Neural cell (in vitro differentiated cells): ENCODE measurements around the gene SYNC. TPM values are rescaled to one million over a fixed set of nuclear protein-coding genes. Genes with fewer than 3 reads are reported as not detected.

ENCODE experiments used
- H2AFZ ChIP-seq: fragments of 200-600, 300-800 bp; sonication (generic), shearing (Covaris generic); 2 replicates; pipeline ENCODE4 v1.6.0; 2014; ENCODE audit warnings: low read depth, mild to moderate bottlenecking, antibody characterized with exemption, low read length, moderate library complexity
- H3F3A ChIP-seq: fragments of 200-600 bp; shearing (Covaris generic); 2 replicates; pipeline ENCODE4 v1.6.1; 2016; ENCODE audit warnings: mild to moderate bottlenecking, moderate library complexity, mixed read lengths, antibody characterized with exemption, low read length; ENCODE audit not compliant: insufficient read depth, poor library complexity, severe bottlenecking
- H3K27ac ChIP-seq: fragments of 200-600, 300-800 bp; sonication (generic), shearing (Covaris generic); 2 replicates; pipeline ENCODE4 v1.5.1; 2014; ENCODE audit warnings: mild to moderate bottlenecking, low read length, moderate library complexity
- H3K27me3 ChIP-seq: fragments of 300-800, 200-600 bp; sonication (generic), shearing (Covaris generic); 2 replicates; pipeline ENCODE4 v1.6.0; 2014; ENCODE audit warnings: mild to moderate bottlenecking, low read depth, low read length, moderate library complexity; ENCODE audit not compliant: insufficient read depth
- H3K36me3 ChIP-seq: fragments of 300-800, 200-600 bp; sonication (generic), shearing (Covaris generic); 2 replicates; pipeline ENCODE4 v1.5.1; 2014; ENCODE audit warnings: mild to moderate bottlenecking, antibody characterized with exemption, low read length, moderate library complexity; ENCODE audit not compliant: insufficient read depth
- H3K4me2 ChIP-seq: fragments of 300-800, 200-600 bp; sonication (generic), shearing (Covaris generic); 2 replicates; pipeline ENCODE4 v1.6.0; 2014; ENCODE audit warnings: mild to moderate bottlenecking, low read length
- H3K4me3 ChIP-seq: fragments of 300-800, 200-600 bp; sonication (generic), shearing (Covaris generic); 2 replicates; pipeline ENCODE4 v1.5.1; 2014; ENCODE audit warnings: mild to moderate bottlenecking, low read length, moderate library complexity
- H3K79me2 ChIP-seq: fragments of 200-600 bp; shearing (Covaris generic); replicated peaks from 2 replicates; pipeline ENCODE4 v1.6.0; 2014; ENCODE audit warnings: mild to moderate bottlenecking, low read length, moderate library complexity; ENCODE audit not compliant: insufficient read depth
- H3K9ac ChIP-seq: fragments of 300-800, 200-600 bp; sonication (generic), shearing (Covaris generic); 2 replicates; pipeline ENCODE4 v1.6.1; 2016; ENCODE audit warnings: mild to moderate bottlenecking, low read length, mixed read lengths
- H3K9me2 ChIP-seq: fragments of 200-600 bp; shearing (Covaris generic); 2 replicates; pipeline ENCODE4 v1.6.1; 2016; ENCODE audit warnings: mild to moderate bottlenecking, low read length, mixed read lengths; ENCODE audit not compliant: insufficient read depth
- H3K9me3 ChIP-seq: fragments of 200-600, 300-800 bp; sonication (generic), shearing (Covaris generic); 2 replicates; pipeline ENCODE4 v1.6.1; 2016; ENCODE audit warnings: mild to moderate bottlenecking, mixed run types, low read length, moderate library complexity, mixed read lengths
- H4K20me1 ChIP-seq: fragments of 200-600 bp; shearing (Covaris generic); 2 replicates; pipeline ENCODE4 v1.6.1; 2016; ENCODE audit warnings: mild to moderate bottlenecking, mixed run types; ENCODE audit not compliant: insufficient read depth
- EP300 ChIP-seq: fragments of 450-650 bp; conservative IDR thresholded peaks from 2 replicates; pipeline ENCODE4 v1.6.1; 2014; ENCODE audit warnings: antibody characterized with exemption, mild to moderate bottlenecking, moderate library complexity; ENCODE audit not compliant: poor library complexity, severe bottlenecking
- EZH2 ChIP-seq: fragments of 200-600, 300-800 bp; shearing (Covaris generic), sonication (generic); IDR thresholded peaks from 2 replicates; pipeline ENCODE4 v1.6.1; 2014; ENCODE audit warnings: antibody characterized with exemption, low read length, borderline replicate concordance, mild to moderate bottlenecking; ENCODE audit not compliant: insufficient read depth, poor library complexity, severe bottlenecking
- MXI1 ChIP-seq: fragments of 450-650 bp; conservative IDR thresholded peaks from 2 replicates; pipeline ENCODE4 v1.6.1; 2014; ENCODE audit warnings: antibody characterized with exemption, mild to moderate bottlenecking; ENCODE audit not compliant: poor library complexity, severe bottlenecking
- POLR2AphosphoS5 ChIP-seq: IDR thresholded peaks from 2 replicates; pipeline ENCODE4 v1.6.1; 2012
- RAD21 ChIP-seq: fragments of 450-650 bp; conservative IDR thresholded peaks from 2 replicates; pipeline ENCODE4 v1.6.1; 2014; ENCODE audit warnings: antibody characterized with exemption, mild to moderate bottlenecking, moderate library complexity
- SMC3 ChIP-seq: fragments of 450-650 bp; conservative IDR thresholded peaks from 2 replicates; pipeline ENCODE4 v1.6.1; 2014; ENCODE audit warnings: antibody characterized with exemption, mild to moderate bottlenecking, moderate library complexity; ENCODE audit not compliant: poor library complexity
- TAF1 ChIP-seq: IDR thresholded peaks from 2 replicates; pipeline ENCODE4 v1.6.1; 2012; ENCODE audit warnings: low read depth
- polyA plus RNA-seq: library from polyadenylated mRNA; depleted of rRNA; stranded (reverse); fragments of >200 nt; gene quantifications from 2 replicates; pipeline ENCODE4 v1.2.3, GENCODE V29; 2014
- TF ChIP-seq, protein P1 (sequence below): IDR thresholded peaks from 2 replicates; pipeline ENCODE4 v1.6.1; 2012; ENCODE audit warnings: borderline replicate concordance
- TF ChIP-seq, protein P2 (sequence below): fragments of 450-650 bp; IDR thresholded peaks from 2 replicates; pipeline ENCODE4 v1.5.1; 2014; ENCODE audit warnings: antibody characterized with exemption, mild to moderate bottlenecking, moderate library complexity; ENCODE audit not compliant: poor library complexity, severe bottlenecking

Gene SYNC
- polyA plus RNA-seq, 1 donor from 2014 or later = not detected

DNA sequence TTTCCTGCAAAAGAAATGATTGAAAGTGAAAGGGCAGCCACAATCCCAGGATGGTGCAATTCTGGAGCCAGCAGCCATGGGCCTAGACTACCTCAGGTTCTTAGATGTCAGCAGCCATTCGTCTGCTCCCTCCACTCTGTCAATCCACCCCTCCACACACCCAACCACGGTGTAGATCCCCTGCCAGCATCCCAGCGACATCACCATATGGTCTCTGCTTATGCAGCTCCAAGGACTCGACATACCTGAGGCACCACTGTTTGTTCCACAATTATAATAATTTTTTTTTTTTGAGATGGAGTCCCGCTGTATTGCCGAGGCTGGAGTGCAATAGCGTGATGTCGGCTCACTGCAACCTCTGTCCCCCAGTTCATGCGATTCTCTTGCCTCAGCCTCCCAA lies 6.5 kb downstream of the SYNC start:
- TF ChIP-seq TAF1 (no peak), MXI1 (no peak), RAD21 (no peak), SMC3 (no peak), EZH2 (no peak), EP300 (no peak), POLR2AphosphoS5 (no peak)
- TF ChIP-seq, protein P1, sequence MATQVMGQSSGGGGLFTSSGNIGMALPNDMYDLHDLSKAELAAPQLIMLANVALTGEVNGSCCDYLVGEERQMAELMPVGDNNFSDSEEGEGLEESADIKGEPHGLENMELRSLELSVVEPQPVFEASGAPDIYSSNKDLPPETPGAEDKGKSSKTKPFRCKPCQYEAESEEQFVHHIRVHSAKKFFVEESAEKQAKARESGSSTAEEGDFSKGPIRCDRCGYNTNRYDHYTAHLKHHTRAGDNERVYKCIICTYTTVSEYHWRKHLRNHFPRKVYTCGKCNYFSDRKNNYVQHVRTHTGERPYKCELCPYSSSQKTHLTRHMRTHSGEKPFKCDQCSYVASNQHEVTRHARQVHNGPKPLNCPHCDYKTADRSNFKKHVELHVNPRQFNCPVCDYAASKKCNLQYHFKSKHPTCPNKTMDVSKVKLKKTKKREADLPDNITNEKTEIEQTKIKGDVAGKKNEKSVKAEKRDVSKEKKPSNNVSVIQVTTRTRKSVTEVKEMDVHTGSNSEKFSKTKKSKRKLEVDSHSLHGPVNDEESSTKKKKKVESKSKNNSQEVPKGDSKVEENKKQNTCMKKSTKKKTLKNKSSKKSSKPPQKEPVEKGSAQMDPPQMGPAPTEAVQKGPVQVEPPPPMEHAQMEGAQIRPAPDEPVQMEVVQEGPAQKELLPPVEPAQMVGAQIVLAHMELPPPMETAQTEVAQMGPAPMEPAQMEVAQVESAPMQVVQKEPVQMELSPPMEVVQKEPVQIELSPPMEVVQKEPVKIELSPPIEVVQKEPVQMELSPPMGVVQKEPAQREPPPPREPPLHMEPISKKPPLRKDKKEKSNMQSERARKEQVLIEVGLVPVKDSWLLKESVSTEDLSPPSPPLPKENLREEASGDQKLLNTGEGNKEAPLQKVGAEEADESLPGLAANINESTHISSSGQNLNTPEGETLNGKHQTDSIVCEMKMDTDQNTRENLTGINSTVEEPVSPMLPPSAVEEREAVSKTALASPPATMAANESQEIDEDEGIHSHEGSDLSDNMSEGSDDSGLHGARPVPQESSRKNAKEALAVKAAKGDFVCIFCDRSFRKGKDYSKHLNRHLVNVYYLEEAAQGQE = no peak
- TF ChIP-seq, protein P2, sequence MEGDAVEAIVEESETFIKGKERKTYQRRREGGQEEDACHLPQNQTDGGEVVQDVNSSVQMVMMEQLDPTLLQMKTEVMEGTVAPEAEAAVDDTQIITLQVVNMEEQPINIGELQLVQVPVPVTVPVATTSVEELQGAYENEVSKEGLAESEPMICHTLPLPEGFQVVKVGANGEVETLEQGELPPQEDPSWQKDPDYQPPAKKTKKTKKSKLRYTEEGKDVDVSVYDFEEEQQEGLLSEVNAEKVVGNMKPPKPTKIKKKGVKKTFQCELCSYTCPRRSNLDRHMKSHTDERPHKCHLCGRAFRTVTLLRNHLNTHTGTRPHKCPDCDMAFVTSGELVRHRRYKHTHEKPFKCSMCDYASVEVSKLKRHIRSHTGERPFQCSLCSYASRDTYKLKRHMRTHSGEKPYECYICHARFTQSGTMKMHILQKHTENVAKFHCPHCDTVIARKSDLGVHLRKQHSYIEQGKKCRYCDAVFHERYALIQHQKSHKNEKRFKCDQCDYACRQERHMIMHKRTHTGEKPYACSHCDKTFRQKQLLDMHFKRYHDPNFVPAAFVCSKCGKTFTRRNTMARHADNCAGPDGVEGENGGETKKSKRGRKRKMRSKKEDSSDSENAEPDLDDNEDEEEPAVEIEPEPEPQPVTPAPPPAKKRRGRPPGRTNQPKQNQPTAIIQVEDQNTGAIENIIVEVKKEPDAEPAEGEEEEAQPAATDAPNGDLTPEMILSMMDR = no peak
- H3K9me2 ChIP-seq = no peaks in the 10 kb centered on the region
- H3K4me2 ChIP-seq = no peak overlapping the region
- H3K9ac ChIP-seq = no peak overlapping the region
- no peak overlapping the region for H2AFZ ChIP-seq
- no peaks in the 10 kb centered on the region for H3K36me3 ChIP-seq
- H3F3A ChIP-seq = no peaks in the 10 kb centered on the region
- H3K4me3 ChIP-seq = no peak overlapping the region
- H3K79me2 ChIP-seq = no peaks in the 10 kb centered on the region
- no peaks in the 10 kb centered on the region for H4K20me1 ChIP-seq
- H3K27me3 ChIP-seq = peaks cover under 1% of the 10 kb centered on the region
- no peak overlapping the region for H3K27ac ChIP-seq
- no peaks in the 10 kb centered on the region for H3K9me3 ChIP-seq

DNA sequence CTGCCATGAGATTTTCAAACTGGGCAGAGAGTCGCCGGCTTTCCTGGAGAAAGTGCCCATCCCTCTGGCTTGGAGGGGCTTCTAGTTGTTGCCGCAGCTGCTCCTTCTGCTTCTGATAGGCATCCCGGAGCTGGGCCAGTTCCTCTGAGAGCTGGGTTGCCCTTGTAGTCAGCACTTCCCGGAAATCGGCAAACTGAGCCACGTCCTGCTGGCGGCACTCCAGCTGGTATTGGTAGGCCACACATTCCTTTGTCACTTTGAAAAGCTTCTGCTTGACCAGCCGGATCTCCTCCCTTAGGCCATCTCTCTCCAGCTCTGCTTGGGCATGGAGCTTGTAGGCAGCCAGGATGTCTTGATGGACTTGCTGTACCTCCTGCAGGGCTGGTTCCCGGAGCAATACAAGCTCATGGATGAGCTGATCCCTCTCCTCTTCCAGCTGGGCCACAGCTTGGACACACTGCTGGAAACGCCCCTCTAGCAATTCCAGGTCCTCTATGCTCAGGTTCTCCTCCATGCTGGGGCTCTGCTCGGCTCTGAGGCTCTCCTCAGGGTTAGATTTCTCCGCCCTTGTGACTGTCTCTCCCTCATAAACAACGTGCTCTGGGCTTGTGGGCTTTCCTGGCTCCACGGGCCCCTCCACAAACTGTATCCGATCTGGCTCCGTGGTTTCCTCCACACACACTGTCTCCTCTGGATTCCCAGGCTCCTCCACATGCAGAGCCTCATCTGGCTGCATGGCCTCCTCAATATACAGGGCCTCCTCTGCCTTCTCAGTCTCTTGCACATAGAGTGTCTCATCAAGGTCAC lies 7.3 kb downstream of the SYNC start:
- Histone ChIP-seq H3K79me2 (no peaks in the 10 kb centered on the region), H3K36me3 (no peaks in the 10 kb centered on the region), H3K27me3 (no peaks in the 10 kb centered on the region), H3K27ac (no peak overlapping the region), H3K4me3 (no peak overlapping the region), H3F3A (no peaks in the 10 kb centered on the region), H3K9me2 (no peaks in the 10 kb centered on the region), H4K20me1 (no peaks in the 10 kb centered on the region), H2AFZ (no peak overlapping the region), H3K4me2 (no peak overlapping the region), H3K9ac (no peak overlapping the region), H3K9me3 (no peaks in the 10 kb centered on the region)
- no peak for TF ChIP-seq MXI1
- no peak for TF ChIP-seq EP300
- no peak for TF ChIP-seq RAD21
- no peak for TF ChIP-seq EZH2
- TF ChIP-seq, protein P2 = no peak
- TF ChIP-seq, protein P1 = no peak
- TF ChIP-seq TAF1 = no peak
- TF ChIP-seq POLR2AphosphoS5 = no peak
- no peak for TF ChIP-seq SMC3
